HCT116 (cell line): ENCODE results near the gene PHF21A. TPM values are rescaled to one million over a fixed set of nuclear protein-coding genes. Genes with fewer than 3 reads are reported as not detected.

Experiments
- ATAC-seq: fragments of 200-7000 bp; cut with Tn5 transposase; 2 replicates; pipeline ENCODE4 v1.9.1; 2020; ENCODE audit warnings: mild to moderate bottlenecking, moderate library complexity
- BruUV-seq: library from RNA; stranded (reverse); fragments of 400-500 nt; replicated peaks from 2 replicates; lab custom pipeline; 2021; lab: Mats Ljungman, UMichigan
- CTCF ChIA-PET: fragments of 300-600 bp; sonication (Branson Sonifier 250); formaldehyde crosslinking; loops from one replicate; lab custom pipeline; 2021; ENCODE audit warnings: antibody characterized with exemption; lab: Charles Lee
- POLR2A ChIA-PET: fragments of 300-600, 350-600 bp; sonication (Branson Sonifier 250); formaldehyde crosslinking; loops from one replicate; lab custom pipeline; 2021; ENCODE audit warnings: antibody characterized with exemption; lab: Charles Lee
- RAD21 ChIA-PET, 2 experiments: fragments of 300-600 bp; sonication (Branson Sonifier 250); formaldehyde crosslinking; loops; one replicate each; lab custom pipeline; 2023; ENCODE audit warnings: low total read pairs in 2 of 2; ENCODE audit not compliant: uncharacterized antibody in 2 of 2, unreplicated experiment in 2 of 2, low non-redundant PET in 1 of 2; lab: Charles Lee
- DNase-seq: peaks from one replicate; pipeline ENCODE4 v3.0.0-alpha.2; 2010; ENCODE audit warnings: low read depth, low spot score
- H2AFZ ChIP-seq: fragments of 200-600 bp; shearing (Covaris generic), sonication (generic); 2 replicates; pipeline ENCODE4 v1.6.1; 2017; ENCODE audit warnings: low read depth, mixed run types, mixed read lengths, antibody characterized with exemption, low read length; ENCODE audit not compliant: poor library complexity, severe bottlenecking
- H3K27ac ChIP-seq: 2 replicates; pipeline ENCODE4 v1.5.1; 2012; ENCODE audit warnings: low read depth, low read length
- H3K27me3 ChIP-seq: fragments of 200-600 bp; sonication (generic); 2 replicates; pipeline ENCODE4 v1.6.1; 2016; ENCODE audit warnings: mixed run types, low read length, mixed read lengths; ENCODE audit not compliant: insufficient read depth
- H3K36me3 ChIP-seq, 2 experiments: fragments of 200-500 bp in 1 of 2; fragments of 200-600 bp in 1 of 2; sonication (Bioruptor generic) in 1 of 2; sonication (generic) in 1 of 2; 2 replicates each; pipeline versions ENCODE4 v1.5.1 to v1.6.1; 2014 to 2016; ENCODE audit warnings: low read length in 2 of 2, inconsistent platforms in 1 of 2, mixed read lengths in 1 of 2, mixed run types in 1 of 2; ENCODE audit not compliant: insufficient read depth in 2 of 2, control insufficient read depth in 1 of 2
- H3K4me1 ChIP-seq, 2 experiments: fragments of 200-600 bp in 1 of 2; sonication (generic) in 1 of 2; 2 replicates each; pipeline versions ENCODE4 v1.5.1 to v1.6.1; 2012 to 2017; ENCODE audit warnings: low read length in 2 of 2, inconsistent platforms in 1 of 2, mild to moderate bottlenecking in 1 of 2, mixed read lengths in 1 of 2, mixed run types in 1 of 2, moderate library complexity in 1 of 2; ENCODE audit not compliant: insufficient read depth in 2 of 2, control insufficient read depth in 1 of 2
- H3K4me2 ChIP-seq: fragments of 200-600 bp; sonication (generic); 2 replicates; pipeline ENCODE4 v1.6.1; 2017; ENCODE audit warnings: mixed run types, low read length, mixed read lengths
- H3K4me3 ChIP-seq, 2 experiments: fragments of 200-600 bp in 1 of 2; sonication (generic) in 1 of 2; replicated peaks in 1 of 2; 2 replicates each; pipeline ENCODE4 v1.5.1; 2011 to 2016; ENCODE audit warnings: low read length in 2 of 2, control low read depth in 1 of 2, low read depth in 1 of 2, mild to moderate bottlenecking in 1 of 2, mixed read lengths in 1 of 2, mixed run types in 1 of 2
- H3K79me2 ChIP-seq: fragments of 200-600 bp; sonication (generic); 2 replicates; pipeline ENCODE4 v1.6.1; 2017; ENCODE audit warnings: mild to moderate bottlenecking, mixed run types, low read length, moderate library complexity, mixed read lengths; ENCODE audit not compliant: insufficient read depth
- H3K9ac ChIP-seq: fragments of 200-600 bp; sonication (generic); 2 replicates; pipeline ENCODE4 v1.6.1; 2016; ENCODE audit warnings: low read length, mixed read lengths
- H3K9me2 ChIP-seq: fragments of 200-600 bp; sonication (generic), shearing (Covaris generic); 2 replicates; pipeline ENCODE4 v1.6.1; 2017; ENCODE audit warnings: mixed run types, mild to moderate bottlenecking, moderate library complexity; ENCODE audit not compliant: insufficient read depth
- H3K9me3 ChIP-seq, 2 experiments: fragments of 200-500 bp in 1 of 2; fragments of 200-600 bp in 1 of 2; sonication (Bioruptor generic) in 1 of 2; sonication (generic) in 1 of 2; 2 replicates each; pipeline ENCODE4 v1.6.1; 2014 to 2017; ENCODE audit warnings: low read length in 2 of 2, mixed read lengths in 2 of 2, inconsistent platforms in 1 of 2, low read depth in 1 of 2, mild to moderate bottlenecking in 1 of 2, mixed run types in 1 of 2, moderate library complexity in 1 of 2; ENCODE audit not compliant: control insufficient read depth in 1 of 2, insufficient read depth in 1 of 2
- H4K20me1 ChIP-seq: fragments of 200-600 bp; sonication (generic), shearing (Covaris generic); 2 replicates; pipeline ENCODE4 v1.6.1; 2017; ENCODE audit warnings: mixed run types, mild to moderate bottlenecking, moderate library complexity; ENCODE audit not compliant: insufficient read depth
- CBX3 ChIP-seq: IDR thresholded peaks from 2 replicates; pipeline ENCODE4 v1.6.1; 2012; ENCODE audit warnings: low read depth
- CEBPB ChIP-seq: IDR thresholded peaks from 2 replicates; pipeline ENCODE4 v1.6.1; 2012; ENCODE audit warnings: low read depth
- EGR1 ChIP-seq: IDR thresholded peaks from 2 replicates; pipeline ENCODE4 v1.6.1; 2012; ENCODE audit warnings: low read depth
- ELF1 ChIP-seq: IDR thresholded peaks from 2 replicates; pipeline ENCODE4 v1.6.1; 2012; ENCODE audit warnings: low read depth, borderline replicate concordance
- EZH2 ChIP-seq: fragments of 200-600 bp; sonication (generic); IDR thresholded peaks from 2 replicates; pipeline ENCODE4 v1.6.1; 2017; ENCODE audit warnings: antibody characterized with exemption, mixed run types
- EZH2phosphoT487 ChIP-seq: fragments of 200-600 bp; IDR thresholded peaks from 2 replicates; pipeline ENCODE4 v1.6.1; 2018; ENCODE audit warnings: antibody characterized with exemption, borderline replicate concordance
- FOSL1 ChIP-seq: IDR thresholded peaks from 2 replicates; pipeline ENCODE4 v1.6.1; 2012; ENCODE audit warnings: low read depth
- JUND ChIP-seq: IDR thresholded peaks from 2 replicates; pipeline ENCODE4 v1.6.1; 2012
- POLR2A ChIP-seq: IDR thresholded peaks from 2 replicates; pipeline ENCODE4 v1.7.0; 2011; ENCODE audit warnings: borderline replicate concordance; ENCODE audit not compliant: insufficient read depth, insufficient read length; ENCODE audit errors: extremely low read depth
- POLR2AphosphoS5 ChIP-seq: IDR thresholded peaks from 2 replicates; pipeline ENCODE4 v1.6.1; 2011; ENCODE audit warnings: mild to moderate bottlenecking, low read depth, low read length, moderate library complexity
- REST ChIP-seq: IDR thresholded peaks from 2 replicates; pipeline ENCODE4 v1.6.1; 2012; ENCODE audit warnings: low read depth
- SIN3A ChIP-seq: IDR thresholded peaks from 2 replicates; pipeline ENCODE4 v1.6.1; 2012; ENCODE audit warnings: low read depth
- SP1 ChIP-seq: IDR thresholded peaks from 2 replicates; pipeline ENCODE4 v1.6.1; 2012; ENCODE audit warnings: low read depth
- SRF ChIP-seq: IDR thresholded peaks from 2 replicates; pipeline ENCODE4 v1.6.1; 2012; ENCODE audit warnings: low read depth
- TCF7L2 ChIP-seq: IDR thresholded peaks from 2 replicates; pipeline ENCODE4 v1.7.0; 2011; ENCODE audit warnings: borderline replicate concordance, inconsistent platforms; ENCODE audit not compliant: insufficient read depth, insufficient read length; ENCODE audit errors: extremely low read depth
- YY1 ChIP-seq: IDR thresholded peaks from 2 replicates; pipeline ENCODE4 v1.6.1; 2011; ENCODE audit warnings: low read length, low read depth, moderate library complexity, mild to moderate bottlenecking; ENCODE audit not compliant: insufficient replicate concordance; ENCODE audit errors: extremely low read depth
- ZFX ChIP-seq: fragments of 450-650 bp; IDR thresholded peaks from 2 replicates; pipeline ENCODE4 v1.6.1; 2017
- ZNF274 ChIP-seq: fragments of 200-500 bp; sonication (Bioruptor generic); IDR thresholded peaks from 2 replicates; pipeline ENCODE4 v1.6.1; 2014; ENCODE audit warnings: mild to moderate bottlenecking, low read depth, low read length, inconsistent platforms
- intact Hi-C: fragments of 100-400 bp; cut with micrococcal nuclease; formaldehyde crosslinking; loops from 2 replicates; pipeline ENCODE4 v1.10.0; 2022
- total RNA-seq: library from RNA; stranded (reverse); gene quantifications from one replicate; pipeline ENCODE4 v1.2.1, GENCODE V29; 2021; ENCODE audit not compliant: unreplicated experiment
- TF ChIP-seq, protein P1 (sequence below), 3 experiments: fragments of 200-600 bp in 1 of 3; sonication (generic) in 1 of 3; IDR thresholded peaks in 2 of 3; conservative IDR thresholded peaks in 1 of 3; 2 replicates each; pipeline ENCODE4 v1.5.1; 2012 to 2017; ENCODE audit warnings: low read depth in 2 of 3, low read length in 2 of 3, antibody characterized with exemption in 1 of 3, borderline replicate concordance in 1 of 3, control low read depth in 1 of 3, mild to moderate bottlenecking in 1 of 3, mixed read lengths in 1 of 3, mixed run types in 1 of 3, moderate library complexity in 1 of 3; ENCODE audit not compliant: insufficient read depth in 1 of 3
- TF ChIP-seq, protein P2 (sequence below): IDR thresholded peaks from 2 replicates; pipeline ENCODE4 v1.6.1; 2011; ENCODE audit warnings: mild to moderate bottlenecking, low read length, moderate library complexity; ENCODE audit not compliant: insufficient replicate concordance; ENCODE audit errors: extremely low read depth

PHF21A gene
- total RNA-seq, 1 experiment from 2014 or later = 27.0 TPM

GRCh38 chr11:45973601-45974000, 147.7 kb downstream of the PHF21A start:
- ChIA-PET POLR2A (no interaction called here), CTCF (interaction anchor here (2.3 kb wide), 1 partner anchor 9 kb away, joined by 11 read pairs; no protein-coding TSS in a partner anchor), RAD21 (no interaction called here)
- Histone ChIP-seq H3K9ac (no peak overlapping the region), H3K4me2 (no peak overlapping the region), H2AFZ (no peak overlapping the region), H3K9me3 (no peaks in the 10 kb centered on the region), H4K20me1 (no peaks in the 10 kb centered on the region), H3K4me3 (no peak overlapping the region), H3K9me2 (no peaks in the 10 kb centered on the region), H3K79me2 (no peaks in the 10 kb centered on the region), H3K27me3 (no peaks in the 10 kb centered on the region), H3K4me1 (no peaks in the 10 kb centered on the region), H3K27ac (no peak overlapping the region), H3K36me3 (no peaks in the 10 kb centered on the region; a peak in 1 of 4 replicates)
- BruUV-seq = no TSS peak
- DNase-seq (no peak), ATAC-seq (no peak)
- no peak for TF ChIP-seq CBX3
- TF ChIP-seq YY1 = no peak
- TF ChIP-seq, protein P1, sequence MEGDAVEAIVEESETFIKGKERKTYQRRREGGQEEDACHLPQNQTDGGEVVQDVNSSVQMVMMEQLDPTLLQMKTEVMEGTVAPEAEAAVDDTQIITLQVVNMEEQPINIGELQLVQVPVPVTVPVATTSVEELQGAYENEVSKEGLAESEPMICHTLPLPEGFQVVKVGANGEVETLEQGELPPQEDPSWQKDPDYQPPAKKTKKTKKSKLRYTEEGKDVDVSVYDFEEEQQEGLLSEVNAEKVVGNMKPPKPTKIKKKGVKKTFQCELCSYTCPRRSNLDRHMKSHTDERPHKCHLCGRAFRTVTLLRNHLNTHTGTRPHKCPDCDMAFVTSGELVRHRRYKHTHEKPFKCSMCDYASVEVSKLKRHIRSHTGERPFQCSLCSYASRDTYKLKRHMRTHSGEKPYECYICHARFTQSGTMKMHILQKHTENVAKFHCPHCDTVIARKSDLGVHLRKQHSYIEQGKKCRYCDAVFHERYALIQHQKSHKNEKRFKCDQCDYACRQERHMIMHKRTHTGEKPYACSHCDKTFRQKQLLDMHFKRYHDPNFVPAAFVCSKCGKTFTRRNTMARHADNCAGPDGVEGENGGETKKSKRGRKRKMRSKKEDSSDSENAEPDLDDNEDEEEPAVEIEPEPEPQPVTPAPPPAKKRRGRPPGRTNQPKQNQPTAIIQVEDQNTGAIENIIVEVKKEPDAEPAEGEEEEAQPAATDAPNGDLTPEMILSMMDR (IDR thresholded peaks at IDR 0.05 in 2 of 3, conservative IDR thresholded peaks at IDR 0.05 in 1 of 3; ENCODE audit: borderline replicate concordance in 1 of 3, insufficient read depth in 1 of 3, low read depth in 2 of 3, low read length in 2 of 3) = no peak
- TF ChIP-seq ELF1 = no peak
- TF ChIP-seq CEBPB = no peak
- TF ChIP-seq EZH2phosphoT487 = no peak
- TF ChIP-seq EZH2 = no peak
- no peak for TF ChIP-seq SP1
- no peak for TF ChIP-seq POLR2AphosphoS5
- TF ChIP-seq, protein P2, sequence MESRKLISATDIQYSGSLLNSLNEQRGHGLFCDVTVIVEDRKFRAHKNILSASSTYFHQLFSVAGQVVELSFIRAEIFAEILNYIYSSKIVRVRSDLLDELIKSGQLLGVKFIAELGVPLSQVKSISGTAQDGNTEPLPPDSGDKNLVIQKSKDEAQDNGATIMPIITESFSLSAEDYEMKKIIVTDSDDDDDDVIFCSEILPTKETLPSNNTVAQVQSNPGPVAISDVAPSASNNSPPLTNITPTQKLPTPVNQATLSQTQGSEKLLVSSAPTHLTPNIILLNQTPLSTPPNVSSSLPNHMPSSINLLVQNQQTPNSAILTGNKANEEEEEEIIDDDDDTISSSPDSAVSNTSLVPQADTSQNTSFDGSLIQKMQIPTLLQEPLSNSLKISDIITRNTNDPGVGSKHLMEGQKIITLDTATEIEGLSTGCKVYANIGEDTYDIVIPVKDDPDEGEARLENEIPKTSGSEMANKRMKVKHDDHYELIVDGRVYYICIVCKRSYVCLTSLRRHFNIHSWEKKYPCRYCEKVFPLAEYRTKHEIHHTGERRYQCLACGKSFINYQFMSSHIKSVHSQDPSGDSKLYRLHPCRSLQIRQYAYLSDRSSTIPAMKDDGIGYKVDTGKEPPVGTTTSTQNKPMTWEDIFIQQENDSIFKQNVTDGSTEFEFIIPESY = no peak
- TF ChIP-seq SRF = no peak
- no peak for TF ChIP-seq TCF7L2
- TF ChIP-seq FOSL1 = no peak
- no peak for TF ChIP-seq JUND
- no peak for TF ChIP-seq POLR2A
- TF ChIP-seq ZNF274 = no peak
- no peak for TF ChIP-seq ZFX
- no peak for TF ChIP-seq EGR1
- TF ChIP-seq REST = no peak
- TF ChIP-seq SIN3A = no peak
- intact Hi-C loops = no loop called here
